HPDE6-E6E7 (cell line): Measurements from ENCODE around the gene TTC23.
"Not testable (repeated sequence)": the region's sequence is repeated elsewhere in the genome, so short reads cannot be mapped to it uniquely, and the experiment has no call there.

Experiments
- DNase-seq: peaks from one replicate; pipeline ENCODE4 v3.0.0; 2011; ENCODE audit warnings: missing footprints; ENCODE audit errors: extremely low spot score

TTC23 gene

GRCh38 chr15:99121691-99122410 lies 127.5 kb downstream of the TTC23 start:
- DNase-seq = no peak

GRCh38 chr15:99121207-99121606 lies 128.2 kb downstream of the TTC23 start:
- no peak for DNase-seq

- no peak for DNase-seq
Observed at GRCh38 chr15:99120050-99120777, 129.2 kb downstream of the TTC23 start.

- no peak for DNase-seq
Observed at GRCh38 chr15:99118801-99119546, 130.4 kb downstream of the TTC23 start.

GRCh38 chr15:99118258-99118632 lies 131.1 kb downstream of the TTC23 start:
- no peak for DNase-seq

- DNase-seq = no peak
Observed at GRCh38 chr15:99117563-99118257, 131.7 kb downstream of the TTC23 start.

GRCh38 chr15:99117111-99117510 lies 132.3 kb downstream of the TTC23 start:
- no peak for DNase-seq

- no peak for DNase-seq
Observed at GRCh38 chr15:99115300-99116215, 133.8 kb downstream of the TTC23 start.

- DNase-seq = no peak
Observed at GRCh38 chr15:99114511-99115299, 134.7 kb downstream of the TTC23 start.

- DNase-seq = no peak
Observed at GRCh38 chr15:99113547-99114271, 135.7 kb downstream of the TTC23 start.

GRCh38 chr15:99111641-99112040 lies 137.7 kb downstream of the TTC23 start:
- not testable (repeated sequence) for DNase-seq

GRCh38 chr15:99110581-99111320 lies 138.6 kb downstream of the TTC23 start:
- no peak for DNase-seq

- DNase-seq = no peak
Observed at GRCh38 chr15:99110093-99110492, 139.3 kb downstream of the TTC23 start.

GRCh38 chr15:99109555-99110021 lies 139.8 kb downstream of the TTC23 start:
- no peak for DNase-seq

- DNase-seq = no peak
Observed at GRCh38 chr15:99108993-99109392, 140.4 kb downstream of the TTC23 start.

GRCh38 chr15:99106417-99107220 lies 142.8 kb downstream of the TTC23 start:
- no peak for DNase-seq

- peak; percentile 33 for DNase-seq
Observed at GRCh38 chr15:99105514-99106341, 143.7 kb downstream of the TTC23 start.
